IgD-negative memory B cell (primary cell): ENCODE results near the gene SLC6A17. TPM values are rescaled to one million over a fixed set of nuclear protein-coding genes. Genes with fewer than 3 reads are reported as not detected.
A peak's percentile ranks its signal among the peaks of the same experiment; 100 is the strongest.

ENCODE experiments used
- H3K27ac Mint-ChIP-seq, 3 donors: one replicate each; pipeline ENCODE4 v1.8.0; 2020 to 2022; ENCODE audit warnings: mild to moderate bottlenecking in 3 of 3, mixed read lengths in 3 of 3, moderate library complexity in 1 of 3
- H3K27me3 Mint-ChIP-seq: one replicate; pipeline ENCODE4 v1.8.0; 2021; ENCODE audit warnings: mixed read lengths
- H3K36me3 Mint-ChIP-seq: one replicate; pipeline ENCODE4 v1.8.0; 2020; ENCODE audit warnings: mild to moderate bottlenecking, mixed read lengths
- H3K4me1 Mint-ChIP-seq, 3 donors: one replicate each; pipeline ENCODE4 v1.8.0; 2020 to 2022; ENCODE audit warnings: mixed read lengths in 3 of 3, mild to moderate bottlenecking in 1 of 3
- H3K4me3 Mint-ChIP-seq, 4 donors: one replicate each; pipeline ENCODE4 v1.8.0; 2020 to 2022; ENCODE audit warnings: mild to moderate bottlenecking in 4 of 4, mixed read lengths in 4 of 4, moderate library complexity in 3 of 4
- H3K9me3 Mint-ChIP-seq, 3 donors: one replicate each; pipeline ENCODE4 v1.8.0; 2020 to 2021; ENCODE audit warnings: mixed read lengths in 3 of 3, mild to moderate bottlenecking in 1 of 3
- polyA plus RNA-seq: library from polyadenylated mRNA; unstranded; fragments of 300-500 nt; fragmentation: Illumina TruSeq; gene quantifications from one replicate; pipeline ENCODE4 v1.2.3, GENCODE V29; 2021

Gene SLC6A17
- polyA plus RNA-seq, 1 donor from 2014 or later: not detected

DNA sequence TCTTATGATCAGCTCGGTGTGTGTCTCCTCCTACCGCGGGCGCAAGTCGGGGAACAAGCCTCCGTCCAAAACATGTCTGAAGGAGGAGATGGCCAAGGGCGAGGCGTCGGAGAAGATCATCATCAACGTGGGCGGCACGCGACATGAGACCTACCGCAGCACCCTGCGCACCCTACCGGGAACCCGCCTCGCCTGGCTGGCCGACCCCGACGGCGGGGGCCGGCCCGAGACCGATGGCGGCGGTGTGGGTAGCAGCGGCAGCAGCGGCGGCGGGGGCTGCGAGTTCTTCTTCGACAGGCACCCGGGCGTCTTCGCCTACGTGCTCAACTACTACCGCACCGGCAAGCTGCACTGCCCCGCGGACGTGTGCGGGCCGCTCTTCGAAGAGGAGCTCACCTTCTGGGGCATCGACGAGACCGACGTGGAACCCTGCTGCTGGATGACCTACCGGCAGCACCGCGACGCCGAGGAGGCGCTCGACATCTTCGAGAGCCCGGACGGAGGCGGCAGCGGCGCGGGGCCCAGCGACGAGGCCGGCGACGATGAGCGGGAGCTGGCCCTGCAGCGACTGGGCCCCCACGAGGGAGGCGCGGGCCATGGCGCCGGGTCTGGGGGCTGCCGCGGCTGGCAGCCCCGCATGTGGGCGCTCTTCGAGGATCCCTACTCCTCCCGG is 61.3 kb downstream of the SLC6A17 start:
- peak overlapping the region; percentile 87 to 96 (median 96) for H3K4me3 Mint-ChIP-seq
- no peaks in the 10 kb centered on the region for H3K27me3 Mint-ChIP-seq
- peak overlapping the region; percentile 84 to 96 (median 95) for H3K27ac Mint-ChIP-seq
- peaks cover 0 to 2% (median 0%) of the 10 kb centered on the region in 3 donors for H3K9me3 Mint-ChIP-seq
- peaks cover 19 to 28% (median 23%) of the 10 kb centered on the region in 3 donors for H3K4me1 Mint-ChIP-seq
- no peaks in the 10 kb centered on the region for H3K36me3 Mint-ChIP-seq

DNA sequence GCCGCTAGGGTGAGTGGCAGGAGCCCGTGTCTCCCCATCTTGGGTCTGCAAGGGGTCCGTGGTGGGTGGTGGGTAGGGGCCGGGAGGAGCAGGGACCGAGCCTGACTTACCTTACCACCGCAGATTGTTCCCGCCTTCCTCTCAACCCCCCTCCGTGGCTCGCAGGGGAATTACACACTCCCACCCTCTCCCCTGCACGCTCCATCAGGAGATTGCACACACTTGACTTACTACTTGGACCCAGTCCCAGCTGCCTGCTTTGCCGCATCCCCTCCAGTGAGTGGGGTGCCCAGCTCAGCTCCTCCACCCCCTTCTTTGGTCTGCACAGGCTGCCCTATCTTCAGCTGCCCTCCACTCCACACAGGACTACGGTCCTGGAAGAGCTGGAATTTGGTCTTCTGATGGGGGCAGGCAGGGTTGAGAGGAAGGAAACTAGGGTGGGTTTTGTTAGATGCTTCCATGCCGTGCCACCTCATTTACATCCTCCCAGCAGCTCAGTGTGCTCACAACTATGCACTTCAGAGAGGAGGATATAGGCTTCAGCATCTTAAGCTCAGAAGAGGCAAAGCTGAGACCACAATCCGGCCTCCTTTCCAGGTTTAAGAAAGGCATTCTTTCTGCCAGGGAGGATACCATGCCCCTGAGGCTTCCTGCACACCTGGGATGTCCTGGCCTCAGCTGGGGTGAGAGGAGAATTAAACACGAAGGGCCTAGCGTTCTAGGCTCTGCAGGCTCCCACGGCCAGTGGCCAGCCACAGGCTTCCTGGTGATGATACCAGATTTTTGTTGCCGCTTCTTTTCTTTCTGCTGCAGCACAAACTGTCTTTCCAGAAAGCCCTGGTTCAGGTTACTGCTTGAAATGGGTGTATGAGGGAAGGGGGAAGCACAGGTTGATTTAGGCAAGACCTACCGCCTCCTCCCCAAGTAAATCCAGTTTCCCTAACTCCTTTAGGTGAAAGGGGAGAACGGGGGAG is 62.2 kb downstream of the SLC6A17 start:
- Mint-ChIP-seq H3K4me3 (peak overlapping the region; percentile 71 to 95 (median 92)), H3K36me3 (no peaks in the 10 kb centered on the region), H3K27me3 (no peaks in the 10 kb centered on the region), H3K4me1 (peaks cover 19 to 28% (median 26%) of the 10 kb centered on the region in 3 donors), H3K9me3 (peaks cover 0 to 2% (median 0%) of the 10 kb centered on the region in 3 donors), H3K27ac (peak overlapping the region in 2 of 3 donors; percentile 88 to 89)

DNA sequence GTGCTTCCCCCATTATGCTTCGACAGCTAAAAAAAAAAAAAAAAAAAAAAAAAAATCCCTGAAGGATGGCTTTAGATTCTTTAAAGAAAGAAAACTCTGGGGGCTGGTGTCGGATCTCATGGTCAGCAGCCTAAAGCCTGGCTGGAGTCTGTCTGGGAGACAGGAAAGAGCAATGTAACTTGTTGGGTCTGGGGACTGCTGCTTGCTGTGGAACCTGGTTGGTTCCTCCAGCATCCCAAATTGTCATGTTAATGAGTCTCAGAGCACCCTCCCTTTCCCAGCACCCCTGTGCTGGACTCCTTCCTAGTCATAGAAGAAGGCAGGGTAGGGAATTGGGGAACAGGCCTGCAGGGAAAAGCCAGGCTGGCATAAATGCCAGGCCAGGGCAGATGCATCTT is 62.8 kb downstream of the SLC6A17 start:
- Mint-ChIP-seq H3K4me1 (peaks cover 14 to 25% (median 24%) of the 10 kb centered on the region in 3 donors), H3K9me3 (peaks cover 0 to 2% (median 0%) of the 10 kb centered on the region in 3 donors), H3K27ac (peak overlapping the region in 2 of 3 donors; percentile 53 to 88), H3K27me3 (no peaks in the 10 kb centered on the region), H3K4me3 (peak overlapping the region; percentile 50 to 95 (median 76)), H3K36me3 (no peaks in the 10 kb centered on the region)

DNA sequence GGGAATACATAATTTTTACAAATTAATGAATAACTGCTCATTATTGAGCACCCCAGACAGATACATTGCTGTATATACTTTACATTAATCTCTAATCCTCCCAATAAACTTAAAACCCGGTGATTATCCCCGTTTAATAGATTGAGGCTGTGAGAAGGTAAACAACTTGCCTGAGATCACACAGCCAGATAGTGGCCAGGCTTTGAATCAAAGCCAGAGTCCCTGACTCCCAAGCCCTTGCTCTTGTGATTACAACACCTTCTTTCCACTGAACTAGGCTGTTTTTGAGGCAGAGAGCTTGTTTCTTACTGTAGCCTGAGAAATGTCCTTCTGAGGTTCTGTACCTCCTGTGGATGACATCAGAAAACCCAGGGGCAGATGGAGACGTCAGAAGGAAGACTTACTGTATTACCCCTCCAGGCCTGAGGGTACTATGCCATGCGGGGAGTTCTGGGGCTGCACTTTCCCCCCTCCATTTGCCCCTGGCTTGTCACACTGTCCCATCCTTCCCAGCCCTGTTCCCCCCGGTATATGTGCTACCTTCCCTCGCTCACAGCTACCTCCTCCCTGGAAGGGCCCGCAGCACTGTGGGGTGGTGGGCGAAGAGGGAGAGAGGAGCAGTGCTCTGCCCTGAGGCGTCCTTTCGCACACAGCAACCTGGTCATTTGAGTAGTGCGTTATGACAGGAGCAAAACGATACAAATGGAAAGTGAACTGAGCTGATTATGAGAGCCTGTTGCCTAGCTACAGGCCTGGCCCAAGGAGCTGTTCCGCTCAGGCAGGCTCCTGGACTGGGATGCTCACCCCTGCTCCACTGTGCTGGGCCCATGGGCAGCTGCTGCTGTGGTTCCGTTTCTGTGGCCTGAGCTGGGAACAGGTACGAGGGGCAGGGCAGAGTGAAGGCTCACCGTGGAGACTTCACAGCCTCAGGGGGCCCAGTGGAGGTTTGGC is 64.4 kb downstream of the SLC6A17 start:
- Mint-ChIP-seq H3K36me3 (no peaks in the 10 kb centered on the region), H3K4me3 (peak overlapping the region in 2 of 4 donors; percentile 56 to 95), H3K27ac (peak overlapping the region; percentile 53 to 76 (median 66)), H3K9me3 (peaks cover 0 to 2% (median 0%) of the 10 kb centered on the region in 3 donors), H3K27me3 (no peaks in the 10 kb centered on the region), H3K4me1 (peaks cover 11 to 18% (median 16%) of the 10 kb centered on the region in 3 donors)

DNA sequence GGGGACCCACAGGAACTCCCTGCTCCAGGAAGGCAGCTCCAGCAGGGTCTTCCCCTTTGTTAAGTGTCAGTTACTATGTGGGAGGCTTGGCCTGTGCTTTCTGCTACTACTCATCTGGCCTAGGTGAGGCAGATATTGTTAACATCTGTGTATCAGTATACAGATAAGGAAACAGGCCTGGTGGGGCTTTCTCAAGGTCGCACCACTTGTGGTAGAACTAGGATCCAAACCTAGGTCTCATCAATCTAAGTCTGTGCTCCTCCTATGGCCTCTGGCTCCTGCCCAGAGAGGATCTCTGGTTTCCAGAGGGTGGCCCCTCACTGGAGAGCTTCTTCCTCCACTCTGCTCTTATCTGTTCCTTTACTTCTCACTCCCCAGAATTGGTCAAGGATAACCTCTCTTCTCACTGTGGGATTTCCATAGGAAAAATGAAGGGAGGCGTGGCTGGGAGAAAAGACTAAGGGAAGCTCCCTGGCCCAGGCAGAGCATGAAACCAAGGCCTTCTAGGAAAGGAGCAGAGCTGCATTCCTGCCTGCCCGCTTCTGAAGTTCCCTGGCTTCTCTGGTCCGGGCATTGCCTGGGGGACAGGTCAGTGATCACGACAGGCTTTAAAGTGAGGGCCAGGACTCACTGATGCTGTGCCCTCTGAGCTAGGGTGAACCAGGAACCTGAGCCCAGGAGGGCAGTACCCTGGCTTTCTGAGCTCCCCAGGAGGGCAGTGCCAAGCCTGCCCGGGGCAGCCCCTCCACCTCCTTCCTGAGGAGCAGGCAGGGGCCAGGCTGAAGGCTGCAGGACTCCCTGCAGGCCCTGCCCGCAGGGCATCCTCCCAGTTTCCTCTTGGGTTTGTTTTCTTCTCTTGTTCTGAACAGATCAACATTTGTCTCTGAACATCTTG is 65.6 kb downstream of the SLC6A17 start:
- H3K4me1 Mint-ChIP-seq: peaks cover 11 to 17% (median 16%) of the 10 kb centered on the region in 3 donors
- no peak overlapping the region for H3K27ac Mint-ChIP-seq
- peak overlapping the region in 1 of 4 donors; percentile 36 for H3K4me3 Mint-ChIP-seq
- peaks cover 0 to 2% (median 0%) of the 10 kb centered on the region in 3 donors for H3K9me3 Mint-ChIP-seq
- no peaks in the 10 kb centered on the region for H3K27me3 Mint-ChIP-seq
- H3K36me3 Mint-ChIP-seq: no peaks in the 10 kb centered on the region

DNA sequence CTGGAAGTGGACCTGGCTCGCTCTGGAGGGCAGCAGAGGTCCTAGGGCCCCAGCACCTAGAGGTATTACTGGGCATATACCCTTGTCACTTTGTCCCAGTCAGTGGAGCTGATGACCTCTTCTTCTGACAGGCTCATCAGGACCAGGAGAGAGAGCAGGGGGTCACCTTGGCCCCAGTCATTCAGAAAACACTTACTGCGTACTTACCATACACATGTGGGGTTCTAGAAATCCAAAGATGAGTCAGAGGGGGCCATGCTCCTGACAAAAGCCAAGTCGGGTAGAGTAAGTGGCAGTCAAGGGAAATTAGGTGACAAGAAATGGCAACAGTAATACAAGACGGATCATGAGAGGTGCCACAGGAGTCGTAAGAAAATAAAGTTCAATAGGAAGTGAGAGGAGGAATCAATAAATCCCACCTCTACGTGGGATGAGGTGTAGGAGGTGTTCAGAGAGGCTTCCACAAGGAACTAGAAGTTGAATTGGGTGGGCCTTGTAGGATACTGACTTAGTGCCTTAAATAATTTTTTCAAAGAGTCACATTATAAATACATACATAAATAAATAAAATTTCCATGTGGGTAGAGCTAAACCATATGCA is 66.7 kb downstream of the SLC6A17 start:
- H3K36me3 Mint-ChIP-seq: no peaks in the 10 kb centered on the region
- H3K27ac Mint-ChIP-seq: no peak overlapping the region
- peaks cover 11 to 16% (median 16%) of the 10 kb centered on the region in 3 donors for H3K4me1 Mint-ChIP-seq
- no peaks in the 10 kb centered on the region for H3K27me3 Mint-ChIP-seq
- no peaks in the 10 kb centered on the region for H3K9me3 Mint-ChIP-seq
- no peak overlapping the region for H3K4me3 Mint-ChIP-seq

DNA sequence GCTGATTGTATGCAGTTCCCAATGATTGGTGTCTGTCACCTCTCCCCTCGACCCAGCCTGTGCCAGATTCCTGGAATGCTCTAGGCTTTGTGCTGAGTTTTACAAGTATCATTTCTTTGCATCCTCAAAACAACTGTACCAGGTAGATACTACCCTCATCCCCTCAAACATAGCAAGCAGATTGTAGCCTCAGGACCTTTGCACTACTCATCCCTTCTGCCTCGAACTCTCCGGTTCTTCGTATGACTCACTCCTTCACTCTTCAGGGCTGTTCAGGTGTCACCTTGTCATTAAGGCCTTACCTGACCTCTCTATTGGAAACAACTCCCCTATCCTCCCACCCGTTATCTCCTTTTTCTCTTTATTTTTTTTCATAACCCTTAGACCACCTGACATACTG is 67.8 kb downstream of the SLC6A17 start:
- Mint-ChIP-seq H3K27ac (peak overlapping the region in 1 of 3 donors; percentile 40), H3K36me3 (no peaks in the 10 kb centered on the region), H3K4me3 (peak overlapping the region in 1 of 4 donors; percentile 34), H3K27me3 (no peaks in the 10 kb centered on the region), H3K9me3 (no peaks in the 10 kb centered on the region), H3K4me1 (peaks cover 6 to 12% (median 11%) of the 10 kb centered on the region in 3 donors)

DNA sequence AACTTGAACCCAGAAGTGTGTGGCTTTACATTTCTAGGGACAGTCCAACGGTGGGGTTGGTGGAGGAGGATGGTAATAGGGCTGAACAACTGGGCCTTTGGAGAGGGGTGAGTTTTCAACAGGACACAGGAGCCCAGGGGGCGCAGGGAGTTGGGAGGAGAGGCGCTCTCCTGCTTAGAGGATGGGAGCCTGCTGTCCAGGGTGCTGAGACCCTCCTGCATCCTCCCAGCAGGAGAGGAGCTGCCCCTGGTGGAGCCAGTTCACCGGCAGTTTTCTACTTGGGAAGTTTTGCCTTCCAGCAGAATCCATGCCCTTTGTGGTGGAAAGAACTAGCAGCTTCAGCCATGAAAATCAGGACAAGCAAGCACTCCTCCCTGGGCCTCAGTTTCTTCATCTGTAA is 68.4 kb downstream of the SLC6A17 start:
- peak overlapping the region in 1 of 3 donors; percentile 40 for H3K27ac Mint-ChIP-seq
- H3K27me3 Mint-ChIP-seq: no peaks in the 10 kb centered on the region
- H3K9me3 Mint-ChIP-seq: no peaks in the 10 kb centered on the region
- H3K4me3 Mint-ChIP-seq: no peak overlapping the region
- peaks cover 2% of the 10 kb centered on the region for H3K36me3 Mint-ChIP-seq
- peaks cover 6 to 9% (median 6%) of the 10 kb centered on the region in 3 donors for H3K4me1 Mint-ChIP-seq

DNA sequence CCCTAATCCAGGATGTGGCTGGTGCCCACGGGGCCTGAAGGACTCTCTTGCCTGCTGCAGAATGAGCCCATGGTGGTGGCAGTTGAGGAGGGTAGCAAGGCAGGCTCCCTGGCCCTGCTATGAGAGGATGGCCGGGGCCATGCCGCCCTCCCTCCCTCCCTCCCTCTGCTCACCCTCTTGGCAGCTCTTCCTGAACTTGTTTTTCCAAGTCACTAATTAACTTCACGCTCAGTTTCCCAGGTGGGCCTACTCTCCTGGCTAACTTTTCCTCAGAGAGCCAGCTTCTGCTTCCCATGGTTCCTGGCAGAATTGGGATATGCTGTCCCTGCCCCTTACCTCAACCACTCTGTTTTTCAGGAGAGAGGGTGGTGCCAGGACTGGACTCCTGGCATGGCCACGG is 70.0 kb downstream of the SLC6A17 start:
- no peaks in the 10 kb centered on the region for H3K9me3 Mint-ChIP-seq
- H3K27ac Mint-ChIP-seq: no peak overlapping the region
- H3K27me3 Mint-ChIP-seq: no peaks in the 10 kb centered on the region
- no peak overlapping the region for H3K4me3 Mint-ChIP-seq
- H3K4me1 Mint-ChIP-seq: peaks cover 0 to 6% (median 2%) of the 10 kb centered on the region in 3 donors
- H3K36me3 Mint-ChIP-seq: peaks cover 3% of the 10 kb centered on the region

DNA sequence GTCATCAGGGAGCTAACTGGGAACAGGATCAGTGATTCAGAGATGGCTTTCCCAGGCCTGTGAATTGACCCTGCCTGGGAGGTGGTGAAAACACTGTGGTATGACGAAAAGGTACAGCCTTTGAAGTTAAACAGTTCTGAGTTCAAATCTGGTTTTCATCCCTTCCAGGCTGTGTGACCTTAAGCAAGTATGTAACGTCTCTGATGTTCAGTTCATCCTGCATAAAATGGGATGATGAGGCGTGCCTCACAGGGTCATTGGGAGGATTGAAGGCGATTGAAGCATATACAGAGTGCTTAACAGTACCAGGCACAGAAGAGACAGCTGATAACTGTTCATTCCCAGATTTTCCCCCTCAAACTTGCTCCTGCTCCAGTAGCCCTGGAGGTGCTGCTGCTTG is 70.8 kb downstream of the SLC6A17 start:
- H3K36me3 Mint-ChIP-seq: peaks cover 3% of the 10 kb centered on the region
- H3K27ac Mint-ChIP-seq: no peak overlapping the region
- no peaks in the 10 kb centered on the region for H3K27me3 Mint-ChIP-seq
- H3K4me1 Mint-ChIP-seq: peaks cover 0 to 6% (median 2%) of the 10 kb centered on the region in 3 donors
- H3K4me3 Mint-ChIP-seq: no peak overlapping the region
- no peaks in the 10 kb centered on the region for H3K9me3 Mint-ChIP-seq

DNA sequence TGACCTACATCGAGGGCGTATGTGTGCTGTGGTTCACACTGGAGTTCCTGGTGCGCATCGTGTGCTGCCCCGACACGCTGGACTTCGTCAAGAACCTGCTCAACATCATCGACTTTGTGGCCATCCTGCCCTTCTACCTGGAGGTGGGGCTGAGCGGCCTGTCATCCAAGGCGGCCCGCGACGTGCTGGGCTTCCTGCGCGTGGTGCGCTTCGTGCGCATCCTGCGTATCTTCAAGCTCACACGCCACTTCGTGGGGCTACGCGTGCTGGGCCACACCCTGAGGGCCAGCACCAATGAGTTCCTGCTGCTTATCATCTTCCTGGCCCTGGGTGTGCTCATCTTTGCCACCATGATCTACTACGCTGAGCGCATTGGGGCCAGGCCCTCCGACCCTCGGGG is 72.8 kb downstream of the SLC6A17 start:
- H3K9me3 Mint-ChIP-seq: no peaks in the 10 kb centered on the region
- no peak overlapping the region for H3K4me3 Mint-ChIP-seq
- no peak overlapping the region for H3K27ac Mint-ChIP-seq
- no peaks in the 10 kb centered on the region for H3K27me3 Mint-ChIP-seq
- H3K4me1 Mint-ChIP-seq: peaks cover 0 to 3% (median 0%) of the 10 kb centered on the region in 3 donors
- peaks cover 5% of the 10 kb centered on the region for H3K36me3 Mint-ChIP-seq

DNA sequence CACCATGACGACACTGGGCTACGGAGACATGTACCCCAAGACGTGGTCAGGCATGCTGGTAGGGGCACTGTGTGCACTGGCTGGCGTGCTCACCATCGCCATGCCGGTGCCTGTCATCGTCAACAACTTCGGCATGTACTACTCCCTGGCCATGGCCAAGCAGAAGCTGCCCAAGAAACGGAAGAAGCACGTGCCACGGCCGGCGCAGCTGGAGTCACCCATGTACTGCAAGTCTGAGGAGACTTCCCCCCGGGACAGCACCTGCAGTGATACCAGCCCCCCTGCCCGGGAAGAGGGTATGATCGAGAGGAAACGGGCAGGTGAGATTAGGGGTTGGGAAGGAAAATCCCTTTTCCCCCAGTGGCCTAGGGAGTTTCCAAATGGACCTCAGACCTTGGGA is 73.3 kb downstream of the SLC6A17 start:
- Mint-ChIP-seq H3K27me3 (no peaks in the 10 kb centered on the region), H3K36me3 (peaks cover 5% of the 10 kb centered on the region), H3K4me3 (peak overlapping the region in 1 of 4 donors; percentile 14), H3K27ac (no peak overlapping the region), H3K9me3 (no peaks in the 10 kb centered on the region), H3K4me1 (peaks cover 0 to 2% (median 0%) of the 10 kb centered on the region in 3 donors)
